Activated CD8-positive, alpha-beta memory T cell treated with anti-CD3 and anti-CD28 coated beads for 36 hours (primary cell): ENCODE measurements around the gene C22orf42. TPM values are rescaled to one million over a fixed set of nuclear protein-coding genes. Genes with fewer than 3 reads are reported as not detected.
"Not testable (repeated sequence)": the region's sequence is repeated elsewhere in the genome, so short reads cannot be mapped to it uniquely, and the experiment has no call there.

Experiments
- CTCF ChIA-PET: fragments of 350-600 bp; sonication (Branson Sonifier 250); formaldehyde crosslinking; loops from one replicate; lab custom pipeline; 2021; ENCODE audit warnings: antibody characterized with exemption; lab: Charles Lee
- POLR2A ChIA-PET: fragments of 350-600 bp; sonication (Branson Sonifier 250); formaldehyde crosslinking; loops from one replicate; lab custom pipeline; 2021; ENCODE audit warnings: antibody characterized with exemption; lab: Charles Lee
- total RNA-seq, 2 experiments: library from RNA; stranded (reverse); gene quantifications; one replicate each; pipeline ENCODE4 v1.2.3, GENCODE V29; 2021

The C22orf42 gene
- total RNA-seq, 2 experiments from 2014 or later: not detected

DNA sequence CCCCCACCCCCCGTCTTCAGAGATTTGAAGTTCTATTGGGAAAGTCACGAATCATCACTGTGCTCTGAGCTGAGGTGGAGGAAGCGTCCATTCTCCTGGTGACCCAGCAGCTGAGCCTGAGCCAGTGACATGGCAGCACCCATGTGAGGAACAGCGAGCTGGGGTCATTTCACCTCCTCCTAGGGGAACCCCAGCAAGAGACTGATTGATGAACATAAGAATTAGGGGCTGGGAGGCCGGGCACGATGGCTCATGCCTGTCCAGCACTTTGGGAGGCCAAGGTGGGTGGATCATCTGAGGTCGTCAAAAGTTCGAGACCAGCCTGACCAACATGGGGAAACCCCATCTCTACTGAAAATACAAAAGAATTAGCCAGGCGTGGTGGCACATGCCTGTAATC, 34.2 kb upstream of the C22orf42 start:
- CTCF ChIA-PET, POLR2A ChIA-PET: not testable (repeated sequence)

DNA sequence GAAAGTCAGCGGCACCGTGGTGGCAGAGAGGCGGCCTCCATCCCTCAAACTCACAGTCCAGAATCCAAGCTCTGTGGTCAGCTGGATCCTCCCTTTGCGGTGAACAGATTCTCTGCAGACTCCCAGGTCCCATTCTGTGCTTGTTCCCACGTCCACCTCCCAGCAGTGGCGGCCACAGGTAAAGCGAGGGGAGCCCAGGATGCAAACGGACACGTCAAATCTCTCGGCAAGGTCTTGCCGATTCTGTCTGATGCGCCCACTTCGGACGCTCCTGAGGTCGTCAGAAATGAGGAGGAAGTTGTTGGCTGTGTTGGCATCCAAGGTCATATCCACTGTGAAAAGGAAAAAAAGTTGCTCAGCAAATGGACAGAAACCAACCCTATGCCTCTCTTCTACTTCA, 31.9 kb upstream of the C22orf42 start:
- POLR2A ChIA-PET, CTCF ChIA-PET: not testable (repeated sequence)

DNA sequence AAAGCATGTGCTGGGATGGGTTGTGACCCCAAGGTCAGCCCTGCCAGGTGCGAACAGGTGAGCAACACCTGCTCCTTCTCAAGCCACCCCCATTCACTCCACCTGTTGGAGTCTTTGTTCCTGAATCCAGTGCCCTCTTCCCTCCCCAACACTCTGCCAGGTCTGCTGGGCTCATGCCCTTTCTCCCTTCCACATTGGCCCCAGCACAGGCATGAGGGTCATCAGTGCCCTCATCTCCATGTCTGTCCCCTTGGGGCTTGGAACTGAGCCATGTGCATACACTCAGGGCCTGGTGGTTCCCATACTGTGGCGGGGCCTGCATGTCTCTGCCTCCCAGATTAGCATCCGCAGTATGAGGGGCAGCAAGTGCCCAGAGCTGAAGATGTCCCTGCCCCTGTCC, 26.7 kb upstream of the C22orf42 start:
- ChIA-PET CTCF (no interaction called here), POLR2A (no interaction called here)

DNA sequence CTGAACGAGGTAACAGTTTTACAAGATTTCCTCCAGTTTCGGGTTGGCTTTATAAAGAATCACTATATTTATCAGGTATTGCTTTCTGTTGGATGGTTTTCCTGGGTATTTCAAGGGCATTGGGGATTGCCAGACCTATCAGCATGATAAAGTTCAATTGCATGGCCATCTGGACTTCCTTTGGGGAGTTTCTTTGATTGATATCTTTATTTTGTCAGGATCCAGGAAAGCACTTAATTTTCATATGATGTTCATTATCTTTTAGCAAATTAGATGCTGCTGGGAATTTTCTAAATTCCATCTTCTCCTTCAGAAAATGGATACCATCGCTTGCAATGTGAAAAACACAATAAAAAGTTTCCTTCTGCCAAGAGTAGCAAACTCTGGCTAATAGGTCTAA, 24.5 kb upstream of the C22orf42 start:
- CTCF ChIA-PET: no interaction called here
- POLR2A ChIA-PET: no interaction called here

DNA sequence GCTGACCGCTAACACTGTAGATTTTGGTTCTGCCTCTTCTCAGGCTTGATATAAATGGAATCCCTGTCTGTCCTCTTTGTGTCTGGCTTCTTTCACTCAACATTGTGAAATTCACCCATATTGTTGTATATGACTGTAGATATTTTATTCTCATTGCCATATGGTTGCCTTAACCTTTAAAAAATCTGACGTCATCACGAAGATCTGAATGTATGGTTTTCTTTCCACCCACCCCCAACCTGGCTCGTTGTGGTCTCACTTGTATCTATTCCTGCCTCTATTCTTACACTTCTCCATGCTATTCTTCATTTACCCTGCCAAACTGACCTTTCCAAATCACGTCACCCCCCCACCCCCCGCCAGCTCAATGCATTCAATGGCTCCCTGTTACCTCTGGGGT, 21.9 kb upstream of the C22orf42 start:
- CTCF ChIA-PET: interaction anchor here (1.1 kb wide), 1 partner anchor 17 kb away, joined by 3 read pairs; no protein-coding TSS in a partner anchor
- POLR2A ChIA-PET: no interaction called here

DNA sequence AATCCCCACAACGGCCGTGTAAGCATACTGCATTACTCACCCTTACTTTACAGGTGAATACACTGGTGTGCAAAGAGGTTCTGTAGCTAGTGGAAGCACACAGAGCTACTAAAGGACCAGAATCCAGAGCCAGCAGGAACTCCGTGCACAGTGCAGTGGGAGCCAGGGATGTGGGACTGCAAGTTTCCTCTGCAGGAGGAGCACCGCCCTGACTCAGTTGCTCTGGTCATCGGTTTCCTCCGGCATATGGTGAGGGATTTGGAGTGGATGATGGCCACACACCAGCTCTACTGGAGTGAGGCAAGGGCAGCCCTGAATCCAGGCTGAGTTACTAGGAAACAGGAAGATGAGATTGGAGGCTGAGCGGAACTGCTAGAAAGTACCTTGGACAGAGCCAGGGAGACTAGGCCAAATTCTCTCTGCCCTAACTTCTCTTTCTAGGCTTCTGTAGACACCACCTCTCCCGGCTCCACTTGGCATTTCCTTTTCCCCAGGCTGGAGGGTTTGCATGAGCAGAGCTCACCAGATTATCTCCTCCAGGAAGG, 18.2 kb upstream of the C22orf42 start:
- CTCF ChIA-PET: no interaction called here

DNA sequence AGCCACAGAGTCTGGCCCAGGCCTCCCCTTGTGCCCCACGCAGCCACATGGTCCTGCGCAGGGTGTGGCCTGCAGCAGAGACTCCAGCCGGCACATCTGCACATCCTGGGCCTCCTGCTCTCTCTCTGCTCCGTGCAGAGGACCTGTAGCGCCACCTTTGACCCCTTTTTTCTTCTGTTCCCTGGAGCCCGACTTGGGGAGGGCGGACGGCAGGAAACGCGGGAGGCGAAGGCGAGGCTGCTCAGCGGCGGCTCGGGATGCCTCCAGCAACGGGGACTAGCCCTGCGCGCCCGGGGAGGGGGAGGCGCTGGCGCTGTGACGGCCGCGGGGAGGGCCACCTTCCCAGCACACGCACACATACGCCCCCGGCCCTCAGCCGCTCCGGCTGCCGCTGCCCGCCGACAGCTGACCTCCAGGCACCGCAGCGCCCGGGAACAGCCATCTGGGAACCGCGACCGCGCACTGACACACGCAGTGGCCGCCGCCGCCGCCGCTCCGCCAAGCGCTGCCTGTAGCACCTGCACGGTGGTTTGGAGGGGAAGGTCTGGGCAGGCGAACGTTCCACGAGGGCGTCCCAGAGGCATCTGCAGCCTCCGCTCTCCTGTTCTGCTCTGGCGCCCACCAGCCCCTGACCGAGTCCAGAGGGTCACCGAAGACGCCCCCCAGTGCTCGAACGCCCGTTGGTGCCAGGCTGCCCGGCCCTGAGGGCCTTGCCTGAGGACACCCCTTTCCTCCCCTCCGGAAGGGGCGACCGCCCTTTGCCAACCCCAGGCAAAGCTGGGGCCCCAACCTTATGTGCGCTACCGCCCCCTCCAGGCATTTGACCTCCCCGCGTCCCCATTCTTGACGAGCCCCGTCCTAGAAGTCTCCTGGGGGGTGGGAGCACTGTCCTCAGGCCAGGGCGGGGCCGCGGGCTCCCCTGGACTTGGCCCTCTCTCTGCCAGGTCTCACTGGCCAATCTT, 16.9 kb upstream of the C22orf42 start:
- POLR2A ChIA-PET: no interaction called here

More for the DNA sequence above, 18.2 kb upstream of the C22orf42 start:
- POLR2A ChIA-PET: no interaction called here

DNA sequence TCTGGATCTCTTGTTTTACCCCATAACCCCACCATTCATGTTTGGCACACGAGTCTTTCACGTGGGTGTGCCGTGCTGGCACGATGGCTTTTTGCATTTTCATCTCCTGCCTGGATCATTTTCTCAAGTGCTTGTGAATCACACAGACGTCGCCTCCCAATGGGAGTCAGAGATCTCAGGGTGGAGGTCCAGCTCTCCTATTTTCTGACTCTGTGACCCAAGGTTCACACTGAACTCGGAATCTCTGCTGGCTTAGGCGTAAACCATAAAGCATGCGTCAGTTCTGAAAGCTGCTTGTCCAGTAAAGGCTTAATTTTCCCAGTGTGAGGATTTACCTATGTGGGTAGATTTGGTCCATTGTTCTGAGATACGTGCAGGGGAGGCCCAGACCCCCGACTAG, 16.0 kb upstream of the C22orf42 start:
- CTCF ChIA-PET: no interaction called here
- POLR2A ChIA-PET: no interaction called here

More for the DNA sequence above, 16.9 kb upstream of the C22orf42 start:
- CTCF ChIA-PET: no interaction called here

DNA sequence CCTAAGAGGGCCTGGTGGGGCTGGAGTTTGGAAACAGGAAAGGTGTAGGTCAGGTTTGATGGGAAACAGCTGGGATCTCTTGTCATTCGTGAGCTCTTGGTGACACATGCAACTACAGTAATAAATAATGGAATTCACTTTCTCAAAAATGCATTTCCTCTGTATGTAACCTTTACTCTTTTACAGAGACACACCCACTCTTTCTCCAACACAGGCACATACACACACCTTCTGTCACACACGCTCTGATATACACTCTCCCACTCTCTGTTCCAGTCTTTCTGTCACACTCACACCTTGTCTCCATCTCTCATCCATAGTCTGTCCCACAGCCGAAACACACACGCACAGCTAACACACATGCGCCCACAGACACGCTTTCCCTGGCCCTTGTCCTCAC, 6.6 kb upstream of the C22orf42 start:
- CTCF ChIA-PET: no interaction called here

DNA sequence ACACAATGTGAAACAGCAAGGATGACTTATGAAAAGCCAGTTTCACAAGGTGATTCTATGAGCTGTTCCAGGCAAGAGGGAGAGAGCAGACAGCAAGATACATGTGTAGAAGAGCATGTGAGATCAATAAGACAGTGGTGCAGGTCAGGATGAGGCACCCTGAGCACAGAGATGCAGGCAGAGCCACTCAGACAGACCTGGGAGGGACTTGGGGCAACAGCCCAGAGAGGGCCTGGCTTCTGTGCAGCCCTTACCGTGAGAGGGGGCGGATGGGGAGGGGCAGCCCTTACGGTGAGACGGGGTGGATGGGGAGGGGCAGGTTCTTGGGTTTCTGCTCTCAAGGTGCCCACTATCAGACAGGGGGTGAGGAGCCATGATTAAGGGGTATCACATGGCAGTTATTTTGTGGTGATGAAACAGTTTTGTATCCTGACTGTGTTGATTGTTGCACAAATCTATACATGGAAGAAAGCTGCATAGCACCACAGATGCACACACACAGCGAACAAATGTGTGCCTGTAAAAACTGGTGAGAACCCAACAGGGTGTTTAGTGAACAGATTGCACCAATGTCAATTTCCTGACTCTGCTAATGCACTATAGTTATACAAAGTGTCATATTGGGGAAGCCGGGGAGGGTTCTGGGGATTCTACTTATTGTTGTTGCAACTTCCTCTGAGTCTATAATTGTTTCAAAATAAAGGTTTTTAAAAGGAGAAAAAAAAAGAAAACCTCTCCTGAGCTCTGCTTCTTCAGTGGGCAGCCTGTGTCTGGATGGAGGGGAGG, 5.2 kb upstream of the C22orf42 start:
- POLR2A ChIA-PET: no interaction called here

More for the DNA sequence above, 6.6 kb upstream of the C22orf42 start:
- POLR2A ChIA-PET: no interaction called here

DNA sequence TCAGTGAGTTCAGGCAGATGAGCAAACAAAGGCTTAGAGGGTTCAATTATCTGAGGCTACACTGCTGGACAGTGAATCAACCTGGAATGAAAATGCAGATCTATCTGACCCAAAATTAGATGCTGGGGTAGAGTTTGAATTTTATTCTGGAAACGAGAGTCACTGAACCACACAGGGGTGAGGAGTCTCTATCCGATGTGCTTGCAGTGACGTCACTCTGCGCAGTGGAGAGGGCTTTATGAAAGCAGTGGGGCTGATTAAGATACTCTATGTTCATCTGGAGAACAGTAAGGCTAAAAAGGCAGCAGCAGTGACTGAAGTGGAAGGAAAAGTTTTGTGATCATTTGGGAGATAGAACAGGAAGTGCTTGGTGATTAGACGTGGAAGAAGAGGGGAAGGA, 1.3 kb upstream of the C22orf42 start:
- POLR2A ChIA-PET, CTCF ChIA-PET: not testable (repeated sequence)

More for the DNA sequence above, 5.2 kb upstream of the C22orf42 start:
- CTCF ChIA-PET: interaction anchor here (0.6 kb wide), 1 partner anchor 151 kb away, joined by 4 read pairs; no protein-coding TSS in a partner anchor

DNA sequence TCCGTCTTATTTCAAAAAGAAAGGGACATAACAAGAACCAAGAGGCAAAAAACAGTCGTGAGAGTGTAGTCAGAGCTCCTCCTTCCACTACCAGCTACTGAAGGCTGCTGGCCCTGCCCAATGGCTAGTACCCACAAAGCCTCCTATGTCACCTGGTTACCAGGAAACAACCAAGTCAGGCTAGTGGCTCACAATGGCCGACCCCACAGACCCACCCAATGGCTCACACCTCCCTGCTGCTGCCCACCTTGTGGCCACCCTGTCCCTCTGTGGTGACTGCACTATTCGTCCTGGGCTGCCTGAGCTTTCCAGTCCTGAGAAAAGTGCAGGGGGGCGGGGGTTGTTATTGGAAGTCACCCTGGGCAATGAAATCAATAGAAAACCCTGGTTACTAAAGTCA, 1.5 kb downstream of the C22orf42 start:
- CTCF ChIA-PET, POLR2A ChIA-PET: not testable (repeated sequence)

DNA sequence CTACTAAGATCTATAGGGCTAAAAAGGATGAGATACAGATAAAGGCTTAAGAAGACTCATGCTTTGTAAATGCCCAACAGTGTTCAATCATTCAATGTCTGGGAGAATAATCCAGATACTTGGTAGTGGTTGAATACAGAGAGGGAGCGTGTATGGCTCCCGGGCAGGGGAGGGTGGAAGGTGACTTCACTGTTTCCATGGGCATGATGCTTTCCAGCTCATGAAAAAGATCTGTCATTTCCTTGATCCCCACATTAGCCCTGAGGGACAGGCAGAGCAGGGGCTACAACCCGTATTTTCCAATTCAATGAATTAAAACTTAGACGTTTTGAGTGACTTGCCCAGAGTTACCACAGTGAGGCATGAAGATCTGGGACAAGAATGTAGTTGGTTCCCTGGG, 4.4 kb downstream of the C22orf42 start:
- POLR2A ChIA-PET: not testable (repeated sequence)
- CTCF ChIA-PET: interaction anchor here (1.3 kb wide), 1 partner anchor 230 kb away, joined by 3 read pairs; no protein-coding TSS in a partner anchor

DNA sequence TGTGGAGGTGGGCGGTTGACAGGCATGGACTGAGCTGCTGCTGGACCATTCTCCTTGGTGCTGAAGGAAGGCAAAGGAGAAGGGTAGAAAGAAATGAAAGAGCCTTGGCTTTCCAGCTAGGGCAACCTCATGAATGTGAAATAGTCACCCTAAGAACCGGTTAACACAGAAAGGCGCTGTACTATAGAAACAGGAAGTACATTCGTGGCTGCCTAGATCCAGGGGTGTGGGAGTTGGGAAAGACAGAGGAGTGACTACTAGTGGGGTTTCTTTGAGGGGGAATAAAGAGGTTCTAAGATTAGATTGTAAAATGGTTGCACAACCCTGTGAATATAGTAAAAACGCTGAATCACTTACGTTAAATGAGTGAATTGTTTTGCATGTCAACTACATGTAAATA, 7.5 kb downstream of the C22orf42 start:
- CTCF ChIA-PET: not testable (repeated sequence)

DNA sequence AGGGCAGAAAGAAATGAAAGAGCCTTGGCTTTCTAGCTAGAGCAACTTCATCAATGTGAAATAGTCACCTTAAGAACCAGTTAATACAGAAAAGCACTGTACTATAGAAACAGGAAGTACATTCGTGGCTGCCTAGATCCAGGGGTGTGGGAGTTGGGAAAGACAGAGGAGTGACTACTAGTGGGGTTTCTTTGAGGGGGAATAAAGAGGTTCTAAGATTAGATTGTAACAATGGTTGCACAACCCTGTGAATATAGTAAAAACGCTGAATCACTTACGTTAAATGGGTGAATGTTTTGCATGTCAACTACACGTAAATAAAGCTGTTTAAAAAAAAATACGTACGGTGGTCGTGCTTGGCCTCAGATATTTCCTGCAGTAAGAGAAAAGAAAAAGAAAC, 8.5 kb downstream of the C22orf42 start:
- CTCF ChIA-PET, POLR2A ChIA-PET: not testable (repeated sequence)

More for the DNA sequence above, 7.5 kb downstream of the C22orf42 start:
- POLR2A ChIA-PET: not testable (repeated sequence)

DNA sequence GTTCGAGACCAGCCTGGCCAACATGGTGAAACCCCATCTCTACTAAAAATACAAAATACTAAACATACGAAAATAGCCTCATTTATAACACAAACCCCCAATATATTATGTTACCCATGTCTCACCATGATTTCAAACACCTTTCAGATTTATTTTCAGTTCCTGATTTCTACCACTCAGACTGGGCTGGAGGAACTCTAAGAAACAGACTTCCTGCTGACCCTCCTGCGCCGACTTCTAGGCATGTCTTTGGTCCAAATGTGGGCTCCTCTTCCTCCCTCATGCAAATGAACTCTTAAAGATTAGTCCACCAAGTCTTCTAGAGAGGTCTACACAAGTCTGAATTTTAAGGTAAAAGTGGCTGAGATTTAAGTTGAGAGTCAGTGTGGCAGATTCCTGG, 10.7 kb downstream of the C22orf42 start:
- POLR2A ChIA-PET, CTCF ChIA-PET: not testable (repeated sequence)

DNA sequence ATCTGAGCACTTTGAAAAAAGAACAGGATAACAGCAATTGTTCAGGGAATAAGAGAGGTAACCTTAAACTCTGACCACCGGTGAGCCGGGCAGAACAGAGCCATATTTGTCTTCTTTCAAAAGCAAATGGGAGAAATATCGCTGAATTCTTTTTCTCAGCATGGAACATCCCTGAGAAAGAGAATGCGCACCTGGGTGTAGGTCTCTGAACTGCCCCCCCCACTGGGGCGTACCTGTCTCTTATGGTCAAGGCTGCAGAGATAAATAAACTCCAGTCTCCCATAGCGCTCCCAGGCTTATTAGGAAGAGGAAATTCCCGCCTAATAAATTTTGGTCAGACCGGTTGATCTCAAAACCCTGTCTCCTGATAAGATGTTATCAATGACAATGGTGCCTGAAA, 12.0 kb downstream of the C22orf42 start:
- CTCF ChIA-PET, POLR2A ChIA-PET: not testable (repeated sequence)

DNA sequence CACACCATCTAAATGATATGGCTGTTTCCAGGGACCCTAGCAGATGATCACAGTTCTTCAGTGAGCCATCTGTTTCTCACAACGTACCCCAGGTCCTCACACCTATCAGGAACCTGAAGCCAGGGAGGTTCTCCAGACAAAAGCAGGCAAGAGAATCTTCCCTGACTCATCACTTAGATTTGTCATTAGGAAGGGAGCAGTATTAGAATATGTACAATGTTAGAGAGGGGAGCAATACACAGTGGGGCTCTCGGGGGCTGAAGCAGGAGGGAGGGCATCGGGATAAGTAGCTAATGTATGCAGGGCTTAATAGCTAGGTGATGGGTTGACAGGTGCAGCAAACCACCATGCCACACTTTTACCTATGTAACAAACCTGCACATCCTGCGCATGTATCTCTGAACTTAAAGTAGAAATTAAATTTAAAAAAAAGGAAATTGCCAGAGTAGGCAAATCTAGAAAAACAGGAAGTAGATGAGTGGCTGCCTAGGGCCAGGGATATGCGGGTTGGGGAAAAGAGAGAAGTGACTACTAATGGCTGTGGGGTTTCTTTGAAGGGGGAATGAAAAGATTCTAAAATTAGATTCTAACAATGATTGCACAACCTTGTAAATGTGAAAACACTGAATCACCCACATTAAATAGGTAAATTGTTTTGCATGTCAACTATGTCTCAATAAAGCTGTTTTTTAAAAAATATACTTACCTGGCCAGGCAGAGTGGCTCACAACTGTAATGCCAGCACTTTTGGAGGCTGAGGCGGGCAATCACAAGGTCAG, 14.4 kb downstream of the C22orf42 start:
- ChIA-PET POLR2A (no interaction called here), CTCF (no interaction called here)

DNA sequence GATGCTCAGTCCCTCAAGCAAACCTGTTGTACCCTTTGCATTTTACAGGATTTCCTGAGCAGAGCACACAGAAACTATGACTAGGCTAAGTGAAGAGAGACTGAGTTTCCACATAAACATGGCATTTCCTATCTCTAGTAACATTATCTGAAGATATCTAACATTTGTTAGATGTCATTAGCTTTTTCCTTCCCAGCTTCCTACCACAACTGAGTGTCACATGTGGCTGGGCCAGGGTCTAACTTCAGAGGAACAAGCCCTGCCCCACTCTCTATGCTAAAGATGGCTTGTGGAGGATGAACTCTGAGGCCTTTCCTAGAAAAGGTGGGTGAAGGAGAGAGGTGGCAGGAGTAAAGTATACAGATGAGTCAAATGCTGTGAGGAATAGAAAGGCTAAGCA, 16.5 kb downstream of the C22orf42 start:
- ChIA-PET CTCF (no interaction called here), POLR2A (interaction anchor here (0.6 kb wide), 1 partner anchor 453 kb away, joined by 3 read pairs; no protein-coding TSS in a partner anchor)
